HG03175 (cell line): Measurements from ENCODE around the gene ABCA9.
"Not testable (repeated sequence)": the region's sequence is repeated elsewhere in the genome, so short reads cannot be mapped to it uniquely, and the experiment has no call there.

Source experiments
- ATAC-seq: cut with Tn5 transposase; IDR thresholded peaks from one replicate; pipeline ENCODE4 v1.9.1; 2021; ENCODE audit warnings: mild to moderate bottlenecking, moderate library complexity; ENCODE audit not compliant: unreplicated experiment

ABCA9 gene

GRCh38 chr17:69031839-69032238 lies 28.9 kb downstream of the ABCA9 start:
- ATAC-seq = no peak

DNA sequence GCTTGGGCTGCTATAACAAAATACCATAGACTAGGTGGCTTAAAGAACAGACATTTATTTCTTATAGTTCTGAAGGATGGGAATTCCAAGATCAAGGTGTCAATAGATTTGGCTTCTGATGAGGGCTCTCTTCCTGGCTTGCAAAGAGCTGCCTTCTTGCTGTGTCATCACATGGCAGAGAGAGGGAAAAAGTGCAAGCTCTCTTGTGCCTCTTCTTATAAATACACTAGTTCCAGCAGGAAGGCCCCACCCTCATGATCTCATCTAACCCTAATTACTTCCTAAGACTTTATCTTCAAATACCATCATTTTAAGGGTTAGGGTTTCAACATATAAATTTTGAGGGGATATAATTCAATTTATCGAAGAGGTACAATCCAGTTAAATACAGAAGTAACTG lies 30.6 kb downstream of the ABCA9 start:
- no peak for ATAC-seq

DNA sequence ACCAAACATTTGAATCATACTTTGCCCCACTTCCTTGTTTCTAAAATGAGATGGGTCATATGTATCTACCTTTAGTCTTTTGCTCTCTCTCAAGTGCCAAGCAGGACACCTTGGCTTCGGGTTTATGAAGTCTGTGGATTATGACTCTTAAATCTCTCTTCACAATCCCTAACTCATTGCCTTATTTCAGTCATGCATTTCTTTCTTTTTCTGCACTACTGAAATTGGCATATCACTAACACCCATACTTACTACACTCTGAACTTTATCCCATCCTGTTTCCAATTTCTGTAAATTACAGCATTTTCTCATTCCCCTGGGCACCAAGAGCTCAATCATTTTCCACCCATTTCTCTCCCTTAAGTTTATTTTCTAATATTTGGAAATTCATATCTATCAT lies 42.0 kb downstream of the ABCA9 start:
- ATAC-seq = no peak

DNA sequence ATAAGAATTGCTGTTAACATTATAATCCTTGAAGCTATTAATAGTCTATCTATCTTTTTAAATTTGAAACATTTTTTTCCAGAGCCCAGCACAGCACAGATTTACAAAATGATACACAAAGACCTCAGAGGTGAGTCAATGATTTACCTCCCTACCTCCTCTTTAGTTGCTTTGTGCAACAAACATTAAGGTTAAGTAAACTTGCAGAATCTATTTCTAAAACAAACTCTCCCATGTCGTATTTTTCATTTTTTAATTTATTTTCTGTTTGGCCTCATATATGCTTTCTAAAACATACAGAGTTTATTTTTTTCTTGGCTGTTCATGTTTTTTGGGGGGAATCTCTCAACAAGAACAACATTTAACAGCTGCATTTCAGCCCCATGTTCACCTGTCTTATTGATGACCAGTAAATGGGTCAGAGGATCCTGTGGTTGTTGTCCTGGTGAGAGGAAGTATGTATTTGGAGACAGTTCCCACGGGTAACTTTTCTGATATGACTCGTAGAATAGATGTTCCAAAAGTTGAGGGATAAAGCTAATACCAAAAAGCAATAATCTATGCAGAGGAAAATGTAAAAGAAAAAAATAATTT lies 42.6 kb downstream of the ABCA9 start:
- ATAC-seq = no peak

GRCh38 chr17:69015631-69016030 lies 45.1 kb downstream of the ABCA9 start:
- no peak for ATAC-seq

GRCh38 chr17:69012895-69013805 lies 47.6 kb downstream of the ABCA9 start:
- ATAC-seq = no peak

- ATAC-seq = no peak
Measured at GRCh38 chr17:69009930-69010329, 50.8 kb downstream of the ABCA9 start.

DNA sequence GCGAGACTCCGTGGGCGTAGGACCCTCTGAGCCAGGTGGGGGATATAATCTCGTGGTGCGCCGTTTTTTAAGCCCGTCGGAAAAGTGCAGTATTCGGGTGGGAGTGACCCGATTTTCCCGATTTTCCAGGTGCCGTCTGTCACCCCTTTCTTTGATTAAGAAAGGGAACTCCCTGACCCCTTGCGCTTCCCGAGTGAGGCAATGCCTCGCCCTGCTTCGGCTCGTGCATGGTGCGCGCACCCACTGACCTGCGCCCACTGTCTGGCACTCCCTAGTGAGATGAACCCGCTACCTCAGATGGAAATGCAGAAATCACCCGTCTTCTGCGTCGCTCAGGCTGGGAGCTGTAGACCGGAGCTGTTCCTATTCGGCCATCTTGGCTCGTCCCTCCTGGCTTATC lies 56.0 kb downstream of the ABCA9 start:
- ATAC-seq = not testable (repeated sequence)

DNA sequence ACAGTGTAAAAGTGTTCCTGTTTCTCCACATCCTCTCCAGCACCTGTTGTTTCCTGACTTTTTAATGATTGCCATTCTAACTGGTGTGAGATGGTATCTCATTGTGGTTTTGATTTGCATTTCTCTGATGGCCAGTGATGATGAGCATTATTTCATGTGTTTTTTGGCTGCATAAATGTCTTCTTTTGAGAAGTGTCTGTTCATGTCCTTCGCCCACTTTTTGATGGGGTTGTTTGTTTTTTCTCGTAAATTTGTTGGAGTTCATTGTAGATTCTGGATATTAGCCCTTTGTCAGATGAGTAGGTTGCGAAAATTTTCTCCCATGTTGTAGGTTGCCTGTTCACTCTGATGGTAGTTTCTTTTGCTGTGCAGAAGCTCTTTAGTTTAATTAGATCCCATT lies 61.0 kb downstream of the ABCA9 start:
- not testable (repeated sequence) for ATAC-seq

GRCh38 chr17:68993112-68993511 lies 67.6 kb downstream of the ABCA9 start:
- no peak for ATAC-seq

DNA sequence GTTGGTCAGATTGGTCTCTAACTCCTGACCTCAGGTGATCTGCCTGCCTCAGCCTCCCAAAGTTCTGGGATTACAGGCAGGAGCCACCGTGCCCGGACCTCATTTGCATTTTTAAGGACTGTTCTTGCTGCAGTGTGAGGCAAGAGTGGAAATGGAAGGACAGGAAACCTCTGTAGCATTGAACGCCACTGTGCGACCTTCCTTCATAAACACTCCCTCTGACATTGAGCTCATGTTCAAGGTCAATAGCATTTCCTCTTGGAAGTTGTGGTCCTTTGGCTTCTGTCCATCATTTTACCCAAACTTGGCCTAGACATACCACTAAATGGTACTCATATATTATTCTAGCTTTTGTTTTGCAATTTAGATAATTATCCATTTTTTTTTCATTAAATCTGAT lies 72.8 kb downstream of the ABCA9 start:
- no peak for ATAC-seq

DNA sequence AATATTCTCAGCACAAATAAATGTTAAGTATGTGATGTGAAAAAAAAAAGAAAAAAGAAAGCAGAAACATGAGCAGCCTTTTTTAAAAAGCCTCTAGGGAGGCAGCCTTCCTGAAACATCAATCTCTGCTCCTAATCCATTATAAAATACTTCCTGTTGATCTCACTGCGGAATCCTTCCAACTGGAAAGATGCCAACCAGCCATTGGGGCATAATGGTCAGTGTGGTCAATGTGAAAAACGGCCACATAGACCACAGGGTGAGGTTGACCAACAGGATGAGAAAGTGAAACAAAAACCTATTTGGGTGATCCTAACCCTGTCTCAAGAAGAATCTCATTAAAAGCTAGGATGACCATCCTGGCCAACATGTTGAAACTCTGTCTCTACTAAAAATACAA lies 79.4 kb downstream of the ABCA9 start:
- ATAC-seq = peak; percentile 88

DNA sequence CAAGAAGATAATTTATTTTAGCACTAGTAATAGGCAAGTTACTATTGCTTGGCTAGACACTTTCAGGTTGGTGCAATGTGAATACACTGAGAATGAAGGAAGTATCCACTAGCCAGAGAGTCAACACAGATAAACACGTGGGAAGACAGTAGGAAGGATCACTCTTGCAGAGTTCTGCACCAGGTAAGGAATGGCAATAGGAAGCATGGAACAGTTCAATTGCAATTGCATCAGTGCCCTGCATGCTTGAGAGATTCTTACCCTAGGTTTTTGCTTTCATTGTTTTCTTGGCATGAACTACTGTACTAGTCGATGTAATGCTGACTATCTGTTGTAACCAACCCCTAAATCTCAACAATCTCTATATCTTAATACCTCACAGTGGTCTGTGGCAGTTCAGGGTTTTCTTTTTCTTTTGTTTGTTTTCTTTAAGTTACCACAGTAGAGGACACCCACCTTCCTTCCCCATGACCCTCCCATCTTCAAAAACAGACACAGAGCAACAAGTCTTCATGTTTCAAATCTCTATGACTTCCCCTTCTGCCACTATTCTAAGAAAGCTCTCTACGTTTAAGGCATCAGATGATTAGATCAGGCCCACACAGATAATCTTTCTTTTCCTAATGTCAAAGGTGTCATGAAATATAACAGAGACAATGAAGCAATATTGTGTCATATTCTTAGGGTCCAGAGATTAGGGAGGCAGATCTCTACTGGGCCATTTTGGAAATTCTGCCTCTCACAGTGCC lies 87.5 kb downstream of the ABCA9 start:
- no peak for ATAC-seq

DNA sequence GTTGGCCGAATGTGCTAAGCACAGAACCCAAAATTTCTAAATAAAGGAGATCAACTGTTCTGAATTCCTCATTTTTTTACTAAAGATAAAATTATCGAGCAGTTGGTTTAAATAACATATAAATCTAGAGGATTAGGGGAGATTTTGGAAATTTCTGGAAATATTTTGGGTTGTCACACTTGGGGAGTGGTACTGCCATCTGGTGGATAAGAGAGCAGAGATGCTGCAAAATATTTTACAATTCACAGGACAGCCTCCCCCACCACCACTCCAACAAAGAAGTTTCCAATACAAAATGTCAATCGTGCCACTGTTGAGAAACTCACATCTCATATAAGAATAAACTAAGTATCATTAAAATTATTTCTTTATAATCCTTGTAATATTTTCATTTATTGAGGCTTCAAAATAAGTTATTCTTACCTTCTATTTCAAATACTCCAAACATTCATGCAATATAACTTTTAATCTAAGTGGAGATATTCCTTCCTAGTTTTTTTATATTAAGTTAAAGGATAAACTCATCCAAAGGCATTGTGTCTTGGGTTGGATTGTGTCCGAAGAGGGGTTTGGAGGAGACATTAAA lies 88.5 kb downstream of the ABCA9 start:
- no peak for ATAC-seq

DNA sequence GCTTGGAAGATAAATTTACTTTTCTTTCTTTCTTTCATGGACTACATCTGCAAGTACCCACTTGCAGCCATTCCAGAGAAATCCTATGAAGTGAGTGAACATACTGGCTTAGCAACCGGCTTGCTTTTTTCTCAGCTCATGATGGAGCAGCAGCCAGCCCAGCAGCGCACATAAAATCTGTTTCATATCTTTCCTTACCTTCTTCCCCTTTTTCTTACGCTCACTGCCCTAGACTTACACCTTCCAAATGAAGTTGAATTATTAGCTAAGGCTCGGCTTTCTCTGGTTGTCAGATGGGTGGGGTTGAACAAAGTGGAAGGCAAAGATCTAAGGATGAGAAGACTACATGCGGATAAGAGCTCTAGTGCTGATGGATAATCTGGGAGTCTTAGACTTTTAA lies 91.6 kb downstream of the ABCA9 start:
- no peak for ATAC-seq

- no peak for ATAC-seq
Measured at GRCh38 chr17:68963958-68964357, 96.8 kb downstream of the ABCA9 start.

DNA sequence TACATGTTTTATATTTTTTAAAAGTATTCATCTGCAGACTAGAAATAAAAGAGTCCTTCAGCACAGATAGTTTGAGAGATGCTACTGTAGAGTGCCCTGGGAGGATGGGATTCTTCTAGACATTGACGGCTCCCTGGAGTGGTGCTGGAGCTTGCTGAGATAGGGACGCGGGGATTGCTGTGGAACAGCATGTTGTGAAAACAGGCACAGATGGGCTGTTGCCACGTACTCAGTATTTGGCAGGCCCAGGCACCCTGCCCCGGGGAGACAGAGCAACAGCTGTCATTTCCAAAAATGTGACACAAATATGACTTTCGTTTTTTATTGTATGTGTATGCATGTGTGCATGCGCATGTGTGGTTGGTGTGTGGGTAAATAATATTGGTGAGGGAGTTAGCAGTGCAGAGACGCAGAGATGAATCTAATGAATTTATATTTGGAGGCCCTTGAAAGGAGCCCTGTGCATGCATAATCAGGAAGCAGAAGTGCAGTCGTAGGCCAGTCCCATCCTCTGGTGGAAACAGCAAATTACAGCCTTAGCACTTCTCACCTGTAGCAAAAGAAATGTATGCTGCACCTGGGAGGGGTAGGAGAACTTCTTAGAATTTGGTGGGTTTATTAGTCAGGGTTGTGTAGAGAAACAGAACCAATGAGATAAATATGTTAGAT lies 99.4 kb downstream of the ABCA9 start:
- ATAC-seq = no peak

GRCh38 chr17:68959117-68959516 lies 101.6 kb downstream of the ABCA9 start:
- ATAC-seq = not testable (repeated sequence)

GRCh38 chr17:68957944-68958343 lies 102.8 kb downstream of the ABCA9 start:
- ATAC-seq = no peak

DNA sequence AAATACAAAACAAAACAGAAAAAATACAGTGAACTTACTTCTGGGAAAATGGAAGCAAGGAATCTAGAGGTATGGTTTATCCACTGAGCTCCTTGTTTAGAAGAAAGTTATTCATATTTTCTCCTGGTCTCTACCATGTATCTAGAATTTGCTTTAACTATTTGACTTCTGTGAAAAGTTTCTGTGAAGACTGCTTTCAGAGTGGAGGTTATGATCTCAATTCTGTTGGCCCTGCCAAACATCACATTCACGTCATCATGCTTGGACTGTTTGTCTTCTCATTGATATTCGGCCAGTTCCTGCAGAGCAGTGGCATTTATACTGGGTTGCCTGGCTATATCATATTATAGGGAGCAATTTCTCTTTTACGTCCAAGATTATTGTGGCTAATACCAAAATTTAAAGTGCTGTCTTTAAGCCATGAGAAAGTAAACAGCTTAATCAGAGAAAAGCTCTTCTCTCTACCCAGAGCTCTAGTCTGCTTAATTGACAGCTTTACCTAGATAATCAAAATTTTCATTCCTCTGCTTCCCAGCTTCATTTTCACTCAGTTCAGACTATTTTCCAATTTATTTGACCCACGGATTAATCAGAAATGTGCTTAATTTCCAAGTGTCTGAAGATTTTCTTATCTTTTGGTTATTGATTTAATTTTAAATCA lies 105.4 kb downstream of the ABCA9 start, which contains the start of gene ABCA8:
Gene ABCA8, minus strand, starts transcription at position 212 of the 661 bp plus-strand sequence. CDS start 13,358 bp downstream, outside the sequence.
- no peak for ATAC-seq
